HEK293 (cell line): ENCODE measurements around the gene KIRREL1.

Source experiments
- GLI4 ChIP-seq: fragments of 450-650 bp; formaldehyde crosslinking; IDR thresholded peaks from 2 replicates; pipeline ENCODE4 v1.5.1; 2016; ENCODE audit warnings: missing biosample characterization, missing genetic modification characterization
- GLIS1 ChIP-seq: fragments of 450-650 bp; formaldehyde crosslinking; IDR thresholded peaks from 2 replicates; pipeline ENCODE4 v1.5.1; 2016; ENCODE audit warnings: missing biosample characterization, missing genetic modification characterization
- KLF8 ChIP-seq: fragments of 450-650 bp; formaldehyde crosslinking; IDR thresholded peaks from 2 replicates; pipeline ENCODE4 v1.5.1; 2016; ENCODE audit warnings: missing biosample characterization, missing genetic modification characterization
- ZFP69B ChIP-seq: fragments of 450-650 bp; formaldehyde crosslinking; IDR thresholded peaks from 2 replicates; pipeline ENCODE4 v1.5.1; 2016; ENCODE audit warnings: missing biosample characterization, missing genetic modification characterization
- ZNF112 ChIP-seq: fragments of 450-650 bp; formaldehyde crosslinking; IDR thresholded peaks from 2 replicates; pipeline ENCODE4 v1.5.0; 2017; ENCODE audit warnings: missing biosample characterization, missing genetic modification characterization
- ZNF169 ChIP-seq: fragments of 450-650 bp; formaldehyde crosslinking; IDR thresholded peaks from 2 replicates; pipeline ENCODE4 v1.5.1; 2016; ENCODE audit warnings: missing biosample characterization, missing genetic modification characterization
- ZNF239 ChIP-seq: fragments of 450-650 bp; formaldehyde crosslinking; IDR thresholded peaks from 2 replicates; pipeline ENCODE4 v1.5.1; 2016; ENCODE audit warnings: missing biosample characterization, missing genetic modification characterization
- ZNF24 ChIP-seq: fragments of 450-650 bp; formaldehyde crosslinking; IDR thresholded peaks from 2 replicates; pipeline ENCODE4 v1.5.1; 2016; ENCODE audit warnings: missing biosample characterization, missing genetic modification characterization
- TF ChIP-seq, protein P1 (sequence below): fragments of 450-650 bp; formaldehyde crosslinking; IDR thresholded peaks from 2 replicates; pipeline ENCODE4 v1.5.1; 2016; ENCODE audit warnings: missing biosample characterization, missing genetic modification characterization
- TF ChIP-seq, protein P2 (sequence below): fragments of 450-650 bp; formaldehyde crosslinking; optimal IDR thresholded peaks from 2 replicates; pipeline ENCODE3; 2016; ENCODE audit warnings: missing biosample characterization, mild to moderate bottlenecking, missing genetic modification characterization
- TF ChIP-seq, protein P3 (sequence below): fragments of 450-650 bp; formaldehyde crosslinking; conservative IDR thresholded peaks from 2 replicates; pipeline ENCODE4 v1.5.1; 2016; ENCODE audit warnings: low read depth, missing biosample characterization, missing genetic modification characterization
- TF ChIP-seq, protein P4 (sequence below): fragments of 450-650 bp; formaldehyde crosslinking; IDR thresholded peaks from 2 replicates; pipeline ENCODE4 v1.5.0; 2017; ENCODE audit warnings: missing biosample characterization, missing genetic modification characterization, borderline replicate concordance
- TF ChIP-seq, protein P5 (sequence below): fragments of 450-650 bp; formaldehyde crosslinking; IDR thresholded peaks from 2 replicates; pipeline ENCODE4 v1.5.1; 2016; ENCODE audit warnings: missing biosample characterization, missing genetic modification characterization
- TF ChIP-seq, protein P6 (sequence below): fragments of 450-650 bp; formaldehyde crosslinking; IDR thresholded peaks from 2 replicates; pipeline ENCODE4 v1.5.1; 2017; ENCODE audit warnings: missing biosample characterization, missing genetic modification characterization
- TF ChIP-seq, protein P7 (sequence below): fragments of 450-650 bp; formaldehyde crosslinking; IDR thresholded peaks from 2 replicates; pipeline ENCODE4 v1.5.1; 2016; ENCODE audit warnings: missing biosample characterization, missing genetic modification characterization
- TF ChIP-seq, protein P8 (sequence below): fragments of 450-650 bp; formaldehyde crosslinking; IDR thresholded peaks from 2 replicates; pipeline ENCODE4 v1.5.1; 2016; ENCODE audit warnings: missing biosample characterization, missing genetic modification characterization

Gene KIRREL1

DNA sequence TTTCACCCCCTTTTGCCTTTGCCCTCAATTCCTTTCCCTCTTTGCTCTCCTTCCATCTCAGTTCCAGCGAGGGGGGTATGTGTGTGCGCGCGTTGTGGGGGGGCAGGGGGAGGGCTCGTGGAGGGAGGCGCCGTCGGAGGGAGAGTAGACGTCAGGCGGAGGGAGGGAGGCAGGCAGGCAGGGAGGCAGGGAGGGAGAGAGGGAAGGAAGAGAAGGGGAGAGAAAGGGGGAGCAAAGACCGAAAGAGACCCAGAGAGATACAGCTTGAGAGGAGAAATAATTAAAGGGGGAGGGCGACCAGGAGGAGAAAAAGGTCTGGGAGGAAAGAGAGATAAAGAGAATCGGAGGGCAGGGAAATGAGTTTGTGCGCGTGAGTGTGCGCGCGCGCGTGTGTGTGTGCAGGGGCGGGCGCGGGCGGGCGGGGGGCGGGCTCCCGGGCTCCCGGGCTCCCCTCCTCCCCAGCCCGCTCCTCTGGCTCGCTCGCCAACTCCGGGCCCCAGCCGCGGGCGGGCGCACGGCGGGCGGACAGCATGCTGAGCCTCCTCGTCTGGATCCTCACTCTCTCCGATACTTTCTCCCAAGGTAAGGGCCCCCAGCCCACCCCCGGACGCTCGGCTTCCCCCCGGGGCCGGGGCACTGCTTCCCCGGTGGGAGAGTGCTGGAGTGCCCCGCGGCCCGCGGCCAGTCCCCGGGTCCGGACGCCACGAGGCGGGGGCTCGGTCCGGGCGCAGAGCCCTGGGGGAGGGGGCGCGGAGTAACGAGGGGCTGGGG is at the start of gene KIRREL1 (continued):
- TF ChIP-seq, protein P1, sequence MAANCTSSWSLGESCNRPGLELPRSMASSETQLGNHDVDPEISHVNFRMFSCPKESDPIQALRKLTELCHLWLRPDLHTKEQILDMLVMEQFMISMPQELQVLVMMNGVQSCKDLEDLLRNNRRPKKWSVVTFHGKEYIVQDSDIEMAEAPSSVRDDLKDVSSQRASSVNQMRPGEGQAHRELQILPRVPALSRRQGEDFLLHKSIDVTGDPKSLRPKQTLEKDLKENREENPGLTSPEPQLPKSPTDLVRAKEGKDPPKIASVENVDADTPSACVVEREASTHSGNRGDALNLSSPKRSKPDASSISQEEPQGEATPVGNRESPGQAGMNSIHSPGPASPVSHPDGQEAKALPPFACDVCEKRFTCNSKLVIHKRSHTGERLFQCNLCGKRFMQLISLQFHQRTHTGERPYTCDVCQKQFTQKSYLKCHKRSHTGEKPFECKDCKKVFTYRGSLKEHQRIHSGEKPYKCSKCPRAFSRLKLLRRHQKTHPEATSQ (tag by site-specific recombination), result no peak
- TF ChIP-seq, protein P2, sequence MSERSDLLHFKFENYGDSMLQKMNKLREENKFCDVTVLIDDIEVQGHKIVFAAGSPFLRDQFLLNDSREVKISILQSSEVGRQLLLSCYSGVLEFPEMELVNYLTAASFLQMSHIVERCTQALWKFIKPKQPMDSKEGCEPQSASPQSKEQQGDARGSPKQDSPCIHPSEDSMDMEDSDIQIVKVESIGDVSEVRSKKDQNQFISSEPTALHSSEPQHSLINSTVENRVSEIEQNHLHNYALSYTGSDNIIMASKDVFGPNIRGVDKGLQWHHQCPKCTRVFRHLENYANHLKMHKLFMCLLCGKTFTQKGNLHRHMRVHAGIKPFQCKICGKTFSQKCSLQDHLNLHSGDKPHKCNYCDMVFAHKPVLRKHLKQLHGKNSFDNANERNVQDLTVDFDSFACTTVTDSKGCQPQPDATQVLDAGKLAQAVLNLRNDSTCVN (tag by site-specific recombination), result peak; percentile 92
- TF ChIP-seq ZNF239 (tag by site-specific recombination) (no peak), GLI4 (tag by site-specific recombination) (peak; percentile 39; the same call in 1 of the 2 replicates), ZNF112 (no peak), ZNF24 (tag by site-specific recombination) (no peak), ZFP69B (tag by site-specific recombination) (peak; percentile 70), ZNF169 (tag by site-specific recombination) (no peak), GLIS1 (tag by site-specific recombination) (peak; percentile 96), KLF8 (peak; percentile 89)
- TF ChIP-seq, protein P3, sequence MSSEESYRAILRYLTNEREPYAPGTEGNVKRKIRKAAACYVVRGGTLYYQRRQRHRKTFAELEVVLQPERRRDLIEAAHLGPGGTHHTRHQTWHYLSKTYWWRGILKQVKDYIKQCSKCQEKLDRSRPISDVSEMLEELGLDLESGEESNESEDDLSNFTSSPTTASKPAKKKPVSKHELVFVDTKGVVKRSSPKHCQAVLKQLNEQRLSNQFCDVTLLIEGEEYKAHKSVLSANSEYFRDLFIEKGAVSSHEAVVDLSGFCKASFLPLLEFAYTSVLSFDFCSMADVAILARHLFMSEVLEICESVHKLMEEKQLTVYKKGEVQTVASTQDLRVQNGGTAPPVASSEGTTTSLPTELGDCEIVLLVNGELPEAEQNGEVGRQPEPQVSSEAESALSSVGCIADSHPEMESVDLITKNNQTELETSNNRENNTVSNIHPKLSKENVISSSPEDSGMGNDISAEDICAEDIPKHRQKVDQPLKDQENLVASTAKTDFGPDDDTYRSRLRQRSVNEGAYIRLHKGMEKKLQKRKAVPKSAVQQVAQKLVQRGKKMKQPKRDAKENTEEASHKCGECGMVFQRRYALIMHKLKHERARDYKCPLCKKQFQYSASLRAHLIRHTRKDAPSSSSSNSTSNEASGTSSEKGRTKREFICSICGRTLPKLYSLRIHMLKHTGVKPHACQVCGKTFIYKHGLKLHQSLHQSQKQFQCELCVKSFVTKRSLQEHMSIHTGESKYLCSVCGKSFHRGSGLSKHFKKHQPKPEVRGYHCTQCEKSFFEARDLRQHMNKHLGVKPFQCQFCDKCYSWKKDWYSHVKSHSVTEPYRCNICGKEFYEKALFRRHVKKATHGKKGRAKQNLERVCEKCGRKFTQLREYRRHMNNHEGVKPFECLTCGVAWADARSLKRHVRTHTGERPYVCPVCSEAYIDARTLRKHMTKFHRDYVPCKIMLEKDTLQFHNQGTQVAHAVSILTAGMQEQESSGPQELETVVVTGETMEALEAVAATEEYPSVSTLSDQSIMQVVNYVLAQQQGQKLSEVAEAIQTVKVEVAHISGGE (tag by site-specific recombination), result 0 out of 2 replicates have a peak, but pooled peaks have one; percentile 22
- TF ChIP-seq, protein P4, sequence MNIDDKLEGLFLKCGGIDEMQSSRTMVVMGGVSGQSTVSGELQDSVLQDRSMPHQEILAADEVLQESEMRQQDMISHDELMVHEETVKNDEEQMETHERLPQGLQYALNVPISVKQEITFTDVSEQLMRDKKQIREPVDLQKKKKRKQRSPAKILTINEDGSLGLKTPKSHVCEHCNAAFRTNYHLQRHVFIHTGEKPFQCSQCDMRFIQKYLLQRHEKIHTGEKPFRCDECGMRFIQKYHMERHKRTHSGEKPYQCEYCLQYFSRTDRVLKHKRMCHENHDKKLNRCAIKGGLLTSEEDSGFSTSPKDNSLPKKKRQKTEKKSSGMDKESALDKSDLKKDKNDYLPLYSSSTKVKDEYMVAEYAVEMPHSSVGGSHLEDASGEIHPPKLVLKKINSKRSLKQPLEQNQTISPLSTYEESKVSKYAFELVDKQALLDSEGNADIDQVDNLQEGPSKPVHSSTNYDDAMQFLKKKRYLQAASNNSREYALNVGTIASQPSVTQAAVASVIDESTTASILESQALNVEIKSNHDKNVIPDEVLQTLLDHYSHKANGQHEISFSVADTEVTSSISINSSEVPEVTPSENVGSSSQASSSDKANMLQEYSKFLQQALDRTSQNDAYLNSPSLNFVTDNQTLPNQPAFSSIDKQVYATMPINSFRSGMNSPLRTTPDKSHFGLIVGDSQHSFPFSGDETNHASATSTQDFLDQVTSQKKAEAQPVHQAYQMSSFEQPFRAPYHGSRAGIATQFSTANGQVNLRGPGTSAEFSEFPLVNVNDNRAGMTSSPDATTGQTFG (tag by site-specific recombination), result no peak
- TF ChIP-seq, protein P5, sequence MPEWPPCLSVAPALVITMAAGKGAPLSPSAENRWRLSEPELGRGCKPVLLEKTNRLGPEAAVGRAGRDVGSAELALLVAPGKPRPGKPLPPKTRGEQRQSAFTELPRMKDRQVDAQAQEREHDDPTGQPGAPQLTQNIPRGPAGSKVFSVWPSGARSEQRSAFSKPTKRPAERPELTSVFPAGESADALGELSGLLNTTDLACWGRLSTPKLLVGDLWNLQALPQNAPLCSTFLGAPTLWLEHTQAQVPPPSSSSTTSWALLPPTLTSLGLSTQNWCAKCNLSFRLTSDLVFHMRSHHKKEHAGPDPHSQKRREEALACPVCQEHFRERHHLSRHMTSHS (tag by site-specific recombination), result no peak
- TF ChIP-seq, protein P6, sequence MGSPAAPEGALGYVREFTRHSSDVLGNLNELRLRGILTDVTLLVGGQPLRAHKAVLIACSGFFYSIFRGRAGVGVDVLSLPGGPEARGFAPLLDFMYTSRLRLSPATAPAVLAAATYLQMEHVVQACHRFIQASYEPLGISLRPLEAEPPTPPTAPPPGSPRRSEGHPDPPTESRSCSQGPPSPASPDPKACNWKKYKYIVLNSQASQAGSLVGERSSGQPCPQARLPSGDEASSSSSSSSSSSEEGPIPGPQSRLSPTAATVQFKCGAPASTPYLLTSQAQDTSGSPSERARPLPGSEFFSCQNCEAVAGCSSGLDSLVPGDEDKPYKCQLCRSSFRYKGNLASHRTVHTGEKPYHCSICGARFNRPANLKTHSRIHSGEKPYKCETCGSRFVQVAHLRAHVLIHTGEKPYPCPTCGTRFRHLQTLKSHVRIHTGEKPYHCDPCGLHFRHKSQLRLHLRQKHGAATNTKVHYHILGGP, result no peak
- TF ChIP-seq, protein P7, sequence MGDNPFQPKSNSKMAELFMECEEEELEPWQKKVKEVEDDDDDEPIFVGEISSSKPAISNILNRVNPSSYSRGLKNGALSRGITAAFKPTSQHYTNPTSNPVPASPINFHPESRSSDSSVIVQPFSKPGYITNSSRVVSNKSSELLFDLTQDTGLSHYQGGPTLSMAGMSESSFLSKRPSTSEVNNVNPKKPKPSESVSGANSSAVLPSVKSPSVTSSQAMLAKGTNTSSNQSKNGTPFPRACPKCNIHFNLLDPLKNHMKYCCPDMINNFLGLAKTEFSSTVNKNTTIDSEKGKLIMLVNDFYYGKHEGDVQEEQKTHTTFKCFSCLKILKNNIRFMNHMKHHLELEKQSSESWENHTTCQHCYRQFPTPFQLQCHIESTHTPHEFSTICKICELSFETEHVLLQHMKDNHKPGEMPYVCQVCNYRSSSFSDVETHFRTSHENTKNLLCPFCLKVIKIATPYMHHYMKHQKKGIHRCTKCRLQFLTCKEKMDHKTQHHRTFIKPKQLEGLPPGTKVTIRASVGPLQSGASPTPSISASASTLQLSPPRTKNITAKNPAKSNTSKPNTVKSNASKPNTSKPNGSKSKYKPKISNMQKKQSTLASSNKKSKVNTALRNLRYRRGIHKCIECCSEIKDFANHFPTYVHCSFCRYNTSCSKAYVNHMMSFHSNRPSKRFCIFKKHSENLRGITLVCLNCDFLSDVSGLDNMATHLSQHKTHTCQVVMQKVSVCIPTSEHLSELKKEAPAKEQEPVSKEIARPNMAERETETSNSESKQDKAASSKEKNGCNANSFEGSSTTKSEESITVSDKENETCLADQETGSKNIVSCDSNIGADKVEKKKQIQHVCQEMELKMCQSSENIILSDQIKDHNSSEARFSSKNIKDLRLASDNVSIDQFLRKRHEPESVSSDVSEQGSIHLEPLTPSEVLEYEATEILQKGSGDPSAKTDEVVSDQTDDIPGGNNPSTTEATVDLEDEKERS (tag by site-specific recombination), result no peak
- TF ChIP-seq, protein P8, sequence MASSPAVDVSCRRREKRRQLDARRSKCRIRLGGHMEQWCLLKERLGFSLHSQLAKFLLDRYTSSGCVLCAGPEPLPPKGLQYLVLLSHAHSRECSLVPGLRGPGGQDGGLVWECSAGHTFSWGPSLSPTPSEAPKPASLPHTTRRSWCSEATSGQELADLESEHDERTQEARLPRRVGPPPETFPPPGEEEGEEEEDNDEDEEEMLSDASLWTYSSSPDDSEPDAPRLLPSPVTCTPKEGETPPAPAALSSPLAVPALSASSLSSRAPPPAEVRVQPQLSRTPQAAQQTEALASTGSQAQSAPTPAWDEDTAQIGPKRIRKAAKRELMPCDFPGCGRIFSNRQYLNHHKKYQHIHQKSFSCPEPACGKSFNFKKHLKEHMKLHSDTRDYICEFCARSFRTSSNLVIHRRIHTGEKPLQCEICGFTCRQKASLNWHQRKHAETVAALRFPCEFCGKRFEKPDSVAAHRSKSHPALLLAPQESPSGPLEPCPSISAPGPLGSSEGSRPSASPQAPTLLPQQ (tag by site-specific recombination), result peak; percentile 78; the same call in 1 of the 2 replicates
